Heart right ventricle (tissue), 16 donors: ENCODE measurements around the gene MAN2B1. TPM values are rescaled to one million over a fixed set of nuclear protein-coding genes. Genes with fewer than 3 reads are reported as not detected.

Experiments
- ATAC-seq, 8 donors: fragments of 200-7000 bp; cut with Tn5 transposase; one replicate each; pipeline ENCODE4 v1.9.1; 2020; ENCODE audit warnings: mild to moderate bottlenecking in 8 of 8, moderate library complexity in 8 of 8, moderate number of reproducible peaks in 1 of 8
- DNase-seq, 2 donors: peaks; one replicate each; pipeline ENCODE4 v3.0.0-alpha.2; 2020
- H3K27ac ChIP-seq, 10 donors: fragments of 200-600 bp; sonication (generic) in 2 of 10; one replicate each; pipeline versions ENCODE4 v1.5.0 to v1.8.0; 2020 to 2022; ENCODE audit warnings: mild to moderate bottlenecking in 3 of 10
- H3K27me3 ChIP-seq, 7 donors: fragments of 200-600 bp; one replicate each; pipeline ENCODE4 v1.8.0; 2021 to 2022; ENCODE audit warnings: mild to moderate bottlenecking in 2 of 7
- H3K36me3 ChIP-seq, 9 donors: fragments of 200-600 bp; sonication (generic) in 1 of 9; one replicate each; pipeline versions ENCODE4 v1.5.0 to v1.8.0; 2020 to 2022; ENCODE audit warnings: mild to moderate bottlenecking in 2 of 9
- H3K4me1 ChIP-seq, 9 donors: fragments of 200-600 bp; sonication (generic) in 1 of 9; one replicate each; pipeline versions ENCODE4 v1.5.0 to v1.8.0; 2020 to 2022; ENCODE audit warnings: mild to moderate bottlenecking in 4 of 9
- H3K4me3 ChIP-seq, 10 donors: fragments of 200-600 bp; sonication (generic) in 2 of 10; one replicate each; pipeline versions ENCODE4 v1.5.0 to v1.8.0; 2020 to 2022; ENCODE audit warnings: mild to moderate bottlenecking in 7 of 10, moderate library complexity in 2 of 10
- H3K9me3 ChIP-seq, 11 donors: fragments of 200-600 bp in 10 of 11; sonication (generic) in 2 of 11; one replicate each; pipeline versions ENCODE4 v1.5.0 to v1.8.0; 2013 to 2022; ENCODE audit warnings: mild to moderate bottlenecking in 2 of 11, control low read depth in 1 of 11, moderate library complexity in 1 of 11
- CTCF ChIP-seq, 9 donors: fragments of 200-600 bp; sonication (generic) in 2 of 9; IDR thresholded peaks; one replicate each; pipeline versions ENCODE4 v1.5.0 to v1.8.0; 2021 to 2022; ENCODE audit warnings: antibody characterized with exemption in 9 of 9, mild to moderate bottlenecking in 5 of 9, moderate library complexity in 1 of 9
- WGBS, 2 donors: extraction: QIAGEN DNeasy Blood & Tissue Kit; methylation state at CpG; one replicate each; pipeline ENCODE4 v1.1.7; 2013; ENCODE audit warnings: inconsistent platforms in 1 of 2; 5-methylcytosine and 5-hydroxymethylcytosine counted together
- intact Hi-C, 10 donors: fragments of 100-400 bp; cut with DNase I; formaldehyde crosslinking; loops; one replicate each; pipeline versions ENCODE4 v1.11.1 to v1.14.2; 2022
- polyA plus RNA-seq, 2 donors: library from polyadenylated mRNA; stranded (reverse); fragments of 200-250 nt; gene quantifications; one replicate each; pipeline ENCODE4 v1.2.3, GENCODE V29; 2013
- total RNA-seq, 10 donors: library from RNA; stranded (reverse); fragmentation: NEBNext Ultra II Directional in 3 of 10; extraction: Animal tissue kit (Norgen Biotek cat#: 25700) in 3 of 10; gene quantifications; one replicate each; pipeline versions ENCODE4 v1.2.1 to v1.2.4, GENCODE V29; 2021 to 2023
- donor health status: Arrhythmogenic right ventricular cardiomyopathy.
- donor health status: ischemic (EF 13 %, LVEDD 7.1; RV severe dilation, severe dysfunction).
- donor health status: healthy with polysubstance abuse.
- donor health status: DM: no; HTN: yes; CAD: no.
- donor health status: DM: no; HTN: no; CAD: no.
- donor health status: ischemic (EF 25% LVEDD 6.9; RV normal size, moderate dysfunction).
- donor health status: ischemic (EF 25% LVEDD 5.7; RV mildly dilated, moderate dysfunction).
- donor health status: healthy.
- donor health status: DM: yes; HTN: yes; CAD: no.
- donor health status: Ischemic cardiomyopathy.
- donor health status: ischemic (EF 35%, LVEDD 5.7; RV mildly dilated, moderate dysfunction).
- donor health status: nonischemic (EF 11% LVEDD 7.7; RV severe dilation, severe dysfunction).
- donor health status: DM: yes; HTN: yes; CAD: no.
- donor health status: PGD.
- donor health status: ischemic (EF 29% LVEDD 5.4; RV normal size, mild dysfunction).
- donor health status: nonischemic (EF 23%, LVEDD 6.1; RV moderate dilation, normal function).

The MAN2B1 gene
- total and polyA plus RNA-seq, 12 donors: 14.2 to 89.9 (median 25.5) TPM

DNA sequence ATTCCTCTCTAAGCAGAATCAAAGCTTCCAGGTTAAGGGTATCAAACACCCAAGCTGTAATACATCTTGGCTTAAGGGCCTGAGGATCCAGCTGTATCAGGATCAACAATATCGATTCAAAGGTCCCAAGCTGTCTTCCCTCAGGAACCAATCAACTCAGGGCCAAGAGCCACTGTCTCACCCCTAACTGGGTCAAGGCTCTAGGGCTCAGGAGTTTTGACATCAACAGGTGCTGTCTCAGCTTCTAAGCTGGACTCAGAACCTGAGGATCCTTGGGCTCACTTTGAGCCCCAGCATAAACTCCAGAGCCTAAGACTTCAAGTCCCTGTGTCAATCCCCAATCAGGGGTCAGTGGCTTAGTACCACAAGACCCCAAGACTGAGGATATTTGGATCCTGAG lies 29.0 kb upstream of the MAN2B1 start:
- no peak for TF ChIP-seq CTCF (IDR thresholded peaks at IDR 0.05)
- Histone ChIP-seq H3K4me1 (peaks cover 5 to 23% (median 16%) of the 10 kb centered on the region in 9 donors), H3K9me3 (no peaks in the 10 kb centered on the region), H3K4me3 (peak overlapping the region in 9 of 10 donors; percentile 72 to 100 (median 87)), H3K36me3 (peaks cover 0 to 27% (median 2%) of the 10 kb centered on the region in 9 donors), H3K27me3 (no peaks in the 10 kb centered on the region), H3K27ac (peak overlapping the region in 1 of 10 donors; percentile 90)
- DNase-seq (no peak), ATAC-seq (no peak)
- WGBS, 2 donors: 82 to 84% methylated on average over 1 of the region's 1 CpG
- intact Hi-C loops: no loop called here

- no peak for ATAC-seq
- DNase-seq: no peak
- peaks cover 0 to 23% (median 0%) of the 10 kb centered on the region in 9 donors for H3K36me3 ChIP-seq
- WGBS, 2 donors: 66 to 70% methylated on average over 2 of the region's 2 CpGs
- no peaks in the 10 kb centered on the region for H3K9me3 ChIP-seq
- intact Hi-C loops: no loop called here
- H3K27ac ChIP-seq: no peak overlapping the region
- no peak overlapping the region for H3K4me3 ChIP-seq
- H3K27me3 ChIP-seq: no peaks in the 10 kb centered on the region
- H3K4me1 ChIP-seq: peaks cover 5 to 23% (median 16%) of the 10 kb centered on the region in 9 donors
- TF ChIP-seq CTCF (IDR thresholded peaks at IDR 0.05): no peak
Measured at GRCh38 chr19:12695096-12695495, 28.6 kb upstream of the MAN2B1 start.

GRCh38 chr19:12694641-12695040 lies 28.1 kb upstream of the MAN2B1 start:
- ATAC-seq (no peak), DNase-seq (no peak)
- TF ChIP-seq CTCF (IDR thresholded peaks at IDR 0.05): no peak
- WGBS, 2 donors: 91 to 94% methylated on average over 16 of the region's 16 CpGs
- intact Hi-C loops: no loop called here
- H3K36me3 ChIP-seq: peaks cover 0 to 18% (median 0%) of the 10 kb centered on the region in 9 donors
- H3K4me3 ChIP-seq: no peak overlapping the region
- H3K27me3 ChIP-seq: no peaks in the 10 kb centered on the region
- H3K4me1 ChIP-seq: peaks cover 5 to 23% (median 16%) of the 10 kb centered on the region in 9 donors
- H3K9me3 ChIP-seq: no peaks in the 10 kb centered on the region
- H3K27ac ChIP-seq: no peak overlapping the region

GRCh38 chr19:12692960-12693359 lies 26.4 kb upstream of the MAN2B1 start:
- ATAC-seq (no peak), DNase-seq (no peak)
- 84% methylated on average over 5 of the region's 5 CpGs for WGBS, 2 donors
- intact Hi-C loops: no loop called here
- no peaks in the 10 kb centered on the region for H3K9me3 ChIP-seq
- H3K27me3 ChIP-seq: no peaks in the 10 kb centered on the region
- no peak overlapping the region for H3K27ac ChIP-seq
- no peak for TF ChIP-seq CTCF (IDR thresholded peaks at IDR 0.05)
- H3K4me3 ChIP-seq: no peak overlapping the region
- H3K4me1 ChIP-seq: peaks cover 5 to 23% (median 16%) of the 10 kb centered on the region in 9 donors
- peaks cover 0 to 7% (median 0%) of the 10 kb centered on the region in 9 donors for H3K36me3 ChIP-seq
